Neuronal stem cell (in vitro differentiated cells): ENCODE results near the gene TUB. TPM values are rescaled to one million over a fixed set of nuclear protein-coding genes. Genes with fewer than 3 reads are reported as not detected.

ENCODE experiments used
- DNase-seq: peaks from one replicate; pipeline ENCODE4 v3.0.0-alpha.2; 2013; ENCODE audit warnings: low spot score
- H2AFZ ChIP-seq: one replicate; pipeline ENCODE4 v1.6.1; 2013; ENCODE audit warnings: mild to moderate bottlenecking, low read length, inconsistent platforms
- H2AK5ac ChIP-seq: 2 replicates; pipeline ENCODE4 v1.6.1; 2013; ENCODE audit warnings: low read depth, mild to moderate bottlenecking, inconsistent platforms, low read length, moderate library complexity, mixed read lengths
- H2BK120ac ChIP-seq: 2 replicates; pipeline ENCODE4 v1.6.1; 2013; ENCODE audit warnings: low read depth, mild to moderate bottlenecking, inconsistent platforms, low read length, moderate library complexity, mixed read lengths
- H2BK12ac ChIP-seq: one replicate; pipeline ENCODE4 v1.6.1; 2013; ENCODE audit warnings: low read length, inconsistent platforms
- H2BK15ac ChIP-seq: 2 replicates; pipeline ENCODE4 v1.6.1; 2013; ENCODE audit warnings: mild to moderate bottlenecking, low read length, inconsistent platforms, mixed read lengths
- H2BK5ac ChIP-seq: one replicate; pipeline ENCODE4 v1.6.1; 2013; ENCODE audit warnings: inconsistent platforms, mild to moderate bottlenecking, low read length, moderate library complexity
- H3K14ac ChIP-seq: one replicate; pipeline ENCODE4 v1.6.1; 2013; ENCODE audit warnings: low read length, inconsistent platforms
- H3K18ac ChIP-seq: 2 replicates; pipeline ENCODE4 v1.6.1; 2013; ENCODE audit warnings: low read length, inconsistent platforms
- H3K23ac ChIP-seq: 2 replicates; pipeline ENCODE4 v1.6.1; 2013; ENCODE audit warnings: low read depth, mild to moderate bottlenecking, mixed read lengths, low read length, inconsistent platforms; ENCODE audit not compliant: poor library complexity
- H3K27ac ChIP-seq: replicated peaks from 3 replicates; pipeline ENCODE4 v1.5.1; 2013; ENCODE audit warnings: low read length, inconsistent platforms
- H3K27me3 ChIP-seq, 3 experiments: 2 replicates each; pipeline ENCODE4 v1.6.1; 2013; ENCODE audit warnings: low read length in 3 of 3, mild to moderate bottlenecking in 2 of 3, inconsistent platforms in 1 of 3, low read depth in 1 of 3, mixed read lengths in 1 of 3, moderate library complexity in 1 of 3; ENCODE audit not compliant: control insufficient read depth in 3 of 3, insufficient read depth in 3 of 3
- H3K36me3 ChIP-seq, 2 donors: replicated peaks in 1 of 2; 2 replicates each; pipeline ENCODE4 v1.6.1; 2013; ENCODE audit warnings: low read length in 2 of 2; ENCODE audit not compliant: control insufficient read depth in 2 of 2, insufficient read depth in 2 of 2
- H3K4ac ChIP-seq: 2 replicates; pipeline ENCODE4 v1.6.1; 2013; ENCODE audit warnings: inconsistent platforms, mild to moderate bottlenecking, low read length, moderate library complexity
- H3K4me1 ChIP-seq, 2 donors: 1 replicate in 1 of 2; 2 replicates in 1 of 2; pipeline ENCODE4 v1.6.1; 2013; ENCODE audit warnings: low read length in 2 of 2, low read depth in 1 of 2; ENCODE audit not compliant: control insufficient read depth in 2 of 2, insufficient read depth in 1 of 2
- H3K4me2 ChIP-seq: one replicate; pipeline ENCODE4 v1.6.1; 2013; ENCODE audit warnings: mild to moderate bottlenecking, low read length, inconsistent platforms; ENCODE audit not compliant: insufficient read depth, poor library complexity, severe bottlenecking
- H3K4me3 ChIP-seq, 2 donors: 2 replicates each; pipeline ENCODE4 v1.5.1; 2013; ENCODE audit warnings: low read length in 2 of 2, mild to moderate bottlenecking in 2 of 2, inconsistent platforms in 1 of 2, moderate library complexity in 1 of 2
- H3K79me1 ChIP-seq: one replicate; pipeline ENCODE4 v1.6.1; 2013; ENCODE audit warnings: low read depth, mild to moderate bottlenecking, inconsistent platforms, low read length, moderate library complexity
- H3K9ac ChIP-seq: one replicate; pipeline ENCODE4 v1.6.1; 2013; ENCODE audit warnings: mild to moderate bottlenecking, low read depth, low read length, inconsistent platforms; ENCODE audit not compliant: poor library complexity
- H3K9me3 ChIP-seq, 2 donors: replicated peaks in 1 of 2; 2 replicates each; pipeline versions ENCODE3 to v1.6.1; 2013; ENCODE audit warnings: low read length in 2 of 2, mild to moderate bottlenecking in 2 of 2, inconsistent platforms in 1 of 2, low read depth in 1 of 2, mixed read lengths in 1 of 2, moderate library complexity in 1 of 2; ENCODE audit not compliant: control insufficient read depth in 2 of 2, insufficient read depth in 1 of 2
- H4K8ac ChIP-seq: one replicate; pipeline ENCODE4 v1.6.1; 2013; ENCODE audit warnings: low read depth, mild to moderate bottlenecking, inconsistent platforms, low read length, moderate library complexity
- H4K91ac ChIP-seq: one replicate; pipeline ENCODE4 v1.6.1; 2013; ENCODE audit warnings: low read length, low read depth, mild to moderate bottlenecking, inconsistent platforms; ENCODE audit not compliant: poor library complexity
- WGBS, 2 donors: extraction: QIAGEN DNeasy Blood & Tissue Kit; methylation state at CpG; one replicate each; pipeline ENCODE4 v1.1.7; 2013; ENCODE audit warnings: missing lambda C conversion rate in 2 of 2, mixed read lengths in 1 of 2; ENCODE audit not compliant: insufficient read length in 2 of 2, insufficient replicate concordance in 1 of 2; ENCODE audit errors: extremely low coverage in 2 of 2; 5-methylcytosine and 5-hydroxymethylcytosine counted together
- polyA plus RNA-seq, 2 experiments: library from polyadenylated mRNA; stranded (reverse); fragments of 200-250 nt; gene quantifications; one replicate each; pipeline ENCODE4 v1.2.3, GENCODE V29; 2013

TUB gene, protein sequence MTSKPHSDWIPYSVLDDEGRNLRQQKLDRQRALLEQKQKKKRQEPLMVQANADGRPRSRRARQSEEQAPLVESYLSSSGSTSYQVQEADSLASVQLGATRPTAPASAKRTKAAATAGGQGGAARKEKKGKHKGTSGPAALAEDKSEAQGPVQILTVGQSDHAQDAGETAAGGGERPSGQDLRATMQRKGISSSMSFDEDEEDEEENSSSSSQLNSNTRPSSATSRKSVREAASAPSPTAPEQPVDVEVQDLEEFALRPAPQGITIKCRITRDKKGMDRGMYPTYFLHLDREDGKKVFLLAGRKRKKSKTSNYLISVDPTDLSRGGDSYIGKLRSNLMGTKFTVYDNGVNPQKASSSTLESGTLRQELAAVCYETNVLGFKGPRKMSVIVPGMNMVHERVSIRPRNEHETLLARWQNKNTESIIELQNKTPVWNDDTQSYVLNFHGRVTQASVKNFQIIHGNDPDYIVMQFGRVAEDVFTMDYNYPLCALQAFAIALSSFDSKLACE
- 20.7 TPM for polyA plus RNA-seq (2013, experiment 1 of 2)
- polyA plus RNA-seq (2013, experiment 2 of 2) = 20.5 TPM

DNA sequence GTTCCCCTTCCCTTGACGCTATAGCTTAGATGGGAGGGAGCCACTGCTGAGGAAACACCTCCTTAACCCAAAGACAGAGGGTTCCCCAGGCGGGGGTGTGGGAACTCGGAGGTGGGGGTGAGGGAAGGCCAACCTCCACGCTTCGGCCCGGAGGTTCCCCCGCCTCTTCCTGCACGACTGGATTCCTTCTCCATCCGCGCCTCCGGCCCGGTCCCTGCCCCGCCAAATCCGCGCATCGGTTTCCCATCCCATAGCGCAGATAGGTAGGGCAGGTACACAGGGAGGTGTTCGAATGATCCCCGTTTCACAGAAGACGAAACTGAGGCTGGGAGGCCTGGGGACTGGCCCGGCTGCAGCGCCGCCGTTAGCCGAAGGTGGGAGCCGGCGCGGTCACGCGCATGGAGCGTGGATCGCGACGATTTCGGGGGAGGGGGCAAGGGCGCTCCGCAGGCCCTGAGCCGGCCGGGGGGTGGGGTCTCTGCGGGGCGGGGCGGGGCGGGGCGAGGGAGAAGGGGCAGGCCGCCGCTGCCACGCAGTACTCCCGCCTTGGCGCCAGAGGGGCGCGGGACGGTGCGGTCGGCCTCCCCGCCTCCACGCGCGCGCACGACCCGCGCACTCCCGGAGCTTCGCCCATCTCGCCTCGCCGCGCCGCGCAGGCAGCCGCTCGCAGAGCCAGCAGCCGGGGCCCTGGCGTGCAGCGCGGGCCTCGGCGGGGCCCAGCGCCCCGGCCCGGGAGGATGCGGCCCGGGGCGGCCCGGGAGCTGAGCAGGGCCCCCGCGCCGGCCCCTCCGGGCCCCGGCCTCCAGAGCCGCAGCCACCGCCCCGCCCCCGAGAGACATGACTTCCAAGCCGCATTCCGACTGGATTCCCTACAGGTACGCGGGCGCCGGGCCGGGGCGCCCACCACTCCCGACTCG lies at the start of gene TUB:
TSS of gene TUB (plus strand) at position 538 of the 917 bp plus-strand sequence. CDS start at position 838, 300 bp downstream.
- DNase-seq = no peak
- no peaks in the 10 kb centered on the region for H3K36me3 ChIP-seq
- H3K18ac ChIP-seq = peak within 1 kb of the TSS; percentile 91
- H2BK5ac ChIP-seq = no peak within 1 kb of the TSS
- H3K14ac ChIP-seq = peak within 1 kb of the TSS; percentile 58
- peak within 1 kb of the TSS; percentile 92 for H3K9ac ChIP-seq
- no CpG with 5 or more reads among the region's 104 CpGs for WGBS, 2 donors
- H3K27ac ChIP-seq = peak within 1 kb of the TSS; percentile 4
- peak within 1 kb of the TSS; percentile 56 to 86 for H3K4me3 ChIP-seq
- H3K23ac ChIP-seq = peak within 1 kb of the TSS; percentile 61
- H3K4ac ChIP-seq = no peak within 1 kb of the TSS
- H3K27me3 ChIP-seq = peaks cover 0 to 47% (median 4%) of the 10 kb centered on the region in 3 experiments
- peaks cover 11% of the 10 kb centered on the region for H3K79me1 ChIP-seq
- H3K4me2 ChIP-seq = peak within 1 kb of the TSS; percentile 74
- peaks cover 26 to 37% of the 10 kb centered on the region in 2 donors for H3K4me1 ChIP-seq
- H2BK15ac ChIP-seq = peak within 1 kb of the TSS; percentile 64
- peak within 1 kb of the TSS; percentile 44 for H4K8ac ChIP-seq
- peak within 1 kb of the TSS; percentile 27 for H4K91ac ChIP-seq
- H2AK5ac ChIP-seq = peak within 1 kb of the TSS; percentile 57
- H2AFZ ChIP-seq = peak within 1 kb of the TSS; percentile 91
- H2BK12ac ChIP-seq = peak within 1 kb of the TSS; percentile 87
- no peaks in the 10 kb centered on the region for H3K9me3 ChIP-seq
- no peak within 1 kb of the TSS for H2BK120ac ChIP-seq

- H3K4ac ChIP-seq = no peak overlapping the region
- H3K4me2 ChIP-seq = no peak overlapping the region
- peaks cover 0 to 60% (median 0%) of the 10 kb centered on the region in 3 experiments for H3K27me3 ChIP-seq
- no peaks in the 10 kb centered on the region for H3K36me3 ChIP-seq
- H3K9ac ChIP-seq = no peak overlapping the region
- no peak for DNase-seq
- H2AK5ac ChIP-seq = peak overlapping the region; percentile 51
- no peak overlapping the region for H2AFZ ChIP-seq
- peak overlapping the region; percentile 63 for H2BK15ac ChIP-seq
- H3K4me3 ChIP-seq = no peak overlapping the region
- peak overlapping the region; percentile 65 for H3K18ac ChIP-seq
- H3K23ac ChIP-seq = no peak overlapping the region
- peaks cover 3% of the 10 kb centered on the region for H3K79me1 ChIP-seq
- no peak overlapping the region for H2BK12ac ChIP-seq
- H4K8ac ChIP-seq = no peak overlapping the region
- H2BK120ac ChIP-seq = no peak overlapping the region
- H3K4me1 ChIP-seq = peaks cover 6 to 9% of the 10 kb centered on the region in 2 donors
- no peak overlapping the region for H4K91ac ChIP-seq
- WGBS, 2 donors = no CpG with 5 or more reads among the region's 32 CpGs
- no peak overlapping the region for H3K14ac ChIP-seq
- H3K27ac ChIP-seq = no peak overlapping the region
- H3K9me3 ChIP-seq = no peaks in the 10 kb centered on the region
- no peak overlapping the region for H2BK5ac ChIP-seq
Measured at GRCh38 chr11:8031248-8032115, 49.5 kb upstream of the TUB start.

DNA sequence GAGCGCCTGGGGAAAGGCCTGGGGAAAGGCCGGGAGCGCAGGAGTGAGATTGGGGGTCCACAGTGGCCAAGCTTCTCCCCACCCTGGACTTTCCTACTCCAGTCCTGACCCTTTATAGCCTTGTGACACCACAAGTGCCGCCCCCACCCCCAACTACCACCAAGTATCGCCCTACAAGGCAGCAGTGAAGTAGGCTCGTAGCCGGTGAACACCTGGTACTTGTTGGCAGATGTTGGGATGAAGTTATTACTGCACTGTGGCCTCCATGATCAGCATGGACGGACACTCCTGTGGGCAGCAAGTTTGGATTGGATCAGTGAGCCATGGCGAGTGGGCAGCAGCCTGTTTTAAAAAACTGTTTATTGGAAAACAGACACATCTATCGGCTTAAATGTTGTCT lies 48.9 kb upstream of the TUB start:
- DNase-seq = no peak

More for the DNA sequence above, 48.9 kb upstream of the TUB start:
- Histone ChIP-seq H3K4me1 (peaks cover 6 to 9% of the 10 kb centered on the region in 2 donors), H3K27ac (no peak overlapping the region), H3K4ac (no peak overlapping the region), H3K27me3 (peaks cover 0 to 66% (median 0%) of the 10 kb centered on the region in 3 experiments), H3K4me2 (no peak overlapping the region), H3K4me3 (no peak overlapping the region), H3K9me3 (no peaks in the 10 kb centered on the region), H3K36me3 (no peaks in the 10 kb centered on the region), H4K8ac (no peak overlapping the region), H2AFZ (no peak overlapping the region), H2BK5ac (no peak overlapping the region), H3K9ac (no peak overlapping the region), H2AK5ac (no peak overlapping the region), H2BK120ac (no peak overlapping the region), H4K91ac (no peak overlapping the region), H2BK12ac (no peak overlapping the region), H2BK15ac (peak overlapping the region; percentile 63), H3K14ac (no peak overlapping the region), H3K18ac (no peak overlapping the region), H3K23ac (no peak overlapping the region), H3K79me1 (peaks cover 3% of the 10 kb centered on the region)
- no CpG with 5 or more reads among the region's 10 CpGs for WGBS, 2 donors
